ENCODE data around the gene HERC6.

DNA sequence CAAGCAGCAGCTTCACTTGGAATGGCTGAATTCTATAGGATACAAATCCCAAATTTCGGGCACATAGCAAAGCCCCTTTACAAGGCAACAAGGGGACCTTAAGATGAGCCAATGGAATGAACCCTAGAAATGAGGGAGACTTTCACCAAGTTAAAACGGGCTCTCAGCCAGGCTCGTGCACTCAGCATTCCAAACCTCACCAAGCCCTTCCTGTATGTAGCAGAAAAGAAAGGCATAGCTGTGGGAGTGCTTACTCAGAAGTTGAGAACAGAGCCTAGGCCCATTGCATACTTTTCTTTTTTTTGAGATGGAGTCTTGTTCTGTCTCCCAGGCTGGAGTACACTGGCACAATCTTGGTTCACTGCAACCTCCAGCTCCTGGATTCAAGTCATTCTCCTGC lies 67.5 kb downstream of the HERC6 start:
- TF ChIP-seq CTCF (conservative IDR thresholded peaks at IDR 0.05 in 1 of 2, IDR thresholded peaks at IDR 0.05 in 1 of 2; ENCODE audit: extremely low read depth in 1 of 2, insufficient read depth in 1 of 2, low read depth in 1 of 2, low read length in 2 of 2) (no peak), EZH2 (IDR thresholded peaks at IDR 0.05; ENCODE audit: borderline replicate concordance, low read length) (no peak)

Data from mammary epithelial cell (primary cell).